Adrenal gland (tissue), 12 donors: ENCODE measurements around the gene MLLT3. TPM values are rescaled to one million over a fixed set of nuclear protein-coding genes. Genes with fewer than 3 reads are reported as not detected.

Experiments
- DNase-seq, 7 donors: peaks; one replicate each; pipeline ENCODE4 v3.0.0-alpha.2; 2019 to 2020
- H3K27ac ChIP-seq, 5 donors: fragments of 200-600 bp; sonication (generic) in 4 of 5; 1 replicate in 3 of 5; 2 replicates in 2 of 5; pipeline versions ENCODE4 v1.5.1 to v1.8.0; 2016 to 2020; ENCODE audit warnings: mild to moderate bottlenecking in 1 of 5
- H3K27me3 ChIP-seq: fragments of 200-600 bp; 2 replicates; pipeline ENCODE4 v1.8.0; 2021
- H3K36me3 ChIP-seq, 2 donors: fragments of 200-600 bp; replicated peaks in 1 of 2; 1 replicate in 1 of 2; 2 replicates in 1 of 2; pipeline versions ENCODE4 v1.5.1 to v1.8.0; 2018 to 2022
- H3K4me1 ChIP-seq, 2 donors: fragments of 200-600 bp; replicated peaks in 1 of 2; 1 replicate in 1 of 2; 2 replicates in 1 of 2; pipeline versions ENCODE4 v1.5.1 to v1.8.0; 2018 to 2021
- H3K4me3 ChIP-seq, 4 donors: fragments of 200-600 bp; sonication (generic) in 3 of 4; one replicate each; pipeline ENCODE4 v1.5.1; 2016 to 2018
- H3K9me3 ChIP-seq, 3 donors: fragments of 200-600 bp; sonication (generic) in 1 of 3; replicated peaks in 1 of 3; 1 replicate in 2 of 3; 2 replicates in 1 of 3; pipeline versions ENCODE4 v1.5.1 to v1.8.0; 2016 to 2021
- CTCF ChIP-seq, 6 experiments: fragments of 450-650 bp in 4 of 6; fragments of 200-600 bp in 2 of 6; sonication (generic) in 1 of 6; IDR thresholded peaks; 1 replicate in 5 of 6; 2 replicates in 1 of 6; pipeline versions ENCODE4 v1.5.1 to v1.8.0; 2016 to 2021; ENCODE audit warnings: antibody characterized with exemption in 6 of 6, mild to moderate bottlenecking in 2 of 6, moderate library complexity in 1 of 6
- POLR2A ChIP-seq, 2 donors: fragments of 450-650 bp; IDR thresholded peaks; one replicate each; pipeline ENCODE4 v1.6.1; 2017; ENCODE audit warnings: antibody characterized with exemption in 2 of 2, mild to moderate bottlenecking in 2 of 2, moderate library complexity in 1 of 2
- WGBS, 4 donors: extraction: QIAGEN DNeasy Blood & Tissue Kit in 2 of 4; methylation state at CpG; one replicate each; pipeline versions ENCODE4 v1.1.5 to v1.1.7; 2013 to 2017; 5-methylcytosine and 5-hydroxymethylcytosine counted together
- intact Hi-C, 2 donors: fragments of 100-400 bp; cut with DNase I; formaldehyde crosslinking; loops; one replicate each; pipeline versions ENCODE4 v1.14.1 to v1.15.0; 2022 to 2023
- polyA plus RNA-seq, 3 donors: library from polyadenylated mRNA; stranded (reverse); fragments of 200-250 nt in 2 of 3; fragments of 350-450 nt in 1 of 3; fragmentation: Illumina TruSeq in 1 of 3; extraction: RNeasy Lipid Tissue Mini Kit (QIAGEN cat#74804) in 1 of 3; gene quantifications; one replicate each; pipeline ENCODE4 v1.2.3, GENCODE V29; 2013 to 2014
- total RNA-seq, 9 donors: library from RNA; depleted of rRNA in 4 of 9; stranded (reverse); fragments of >200 nt in 4 of 9; fragments of 120-200 nt in 1 of 9; fragmentation: NEBNext Ultra II Directional in 1 of 9; extraction: Animal tissue kit (Norgen Biotek cat#: 25700) in 1 of 9; gene quantifications; one replicate each; pipeline versions ENCODE4 v1.1.0 to v1.2.4, GENCODE V29; 2013 to 2023
- donor health status: healthy with polysubstance abuse.
- donor health status: Bipolar disorder and iron deficiency.
- donor health status: DM: yes; HTN: yes; CAD: no.
- donor health status: DM: no; HTN: no; CAD: no.
- donor health status: DM: no; HTN: no; CAD: no.
- donor health status: DM: yes; HTN: yes; CAD: no.

MLLT3 gene
- total and polyA plus RNA-seq, 12 donors, result 11.0 to 37.7 (median 17.9) TPM

GRCh38 chr9:20569525-20569924 lies 52.8 kb downstream of the MLLT3 start:
- DNase-seq, result no peak
- H3K4me1 ChIP-seq, result peaks cover 4 to 11% of the 10 kb centered on the region in 2 donors
- intact Hi-C loops, result no loop called here

GRCh38 chr9:20568400-20568799 lies 53.9 kb downstream of the MLLT3 start:
- TF ChIP-seq POLR2A (IDR thresholded peaks at IDR 0.05), result no peak
- no peak for TF ChIP-seq CTCF (IDR thresholded peaks at IDR 0.05)
- intact Hi-C loops, result no loop called here
- DNase-seq, result no peak
- peaks cover 12 to 23% of the 10 kb centered on the region in 2 donors for H3K4me1 ChIP-seq
- H3K27ac ChIP-seq, result no peak overlapping the region
- H3K36me3 ChIP-seq, result no peaks in the 10 kb centered on the region
- no peak overlapping the region for H3K4me3 ChIP-seq
- no peaks in the 10 kb centered on the region for H3K27me3 ChIP-seq
- H3K9me3 ChIP-seq, result no peaks in the 10 kb centered on the region

More at GRCh38 chr9:20569525-20569924, 52.8 kb downstream of the MLLT3 start:
- Histone ChIP-seq H3K4me3 (no peak overlapping the region), H3K27me3 (no peaks in the 10 kb centered on the region), H3K27ac (no peak overlapping the region), H3K36me3 (no peaks in the 10 kb centered on the region), H3K9me3 (no peaks in the 10 kb centered on the region)
- no peak for TF ChIP-seq POLR2A (IDR thresholded peaks at IDR 0.05)
- no peak for TF ChIP-seq CTCF (IDR thresholded peaks at IDR 0.05)
- 49 to 59% (median 54%) methylated on average over 5 of the region's 5 CpGs for WGBS, 4 donors

- no peak overlapping the region for H3K27ac ChIP-seq
- no peaks in the 10 kb centered on the region for H3K27me3 ChIP-seq
- no peaks in the 10 kb centered on the region for H3K9me3 ChIP-seq
- TF ChIP-seq POLR2A (IDR thresholded peaks at IDR 0.05), result no peak
- no peak for TF ChIP-seq CTCF (IDR thresholded peaks at IDR 0.05)
- intact Hi-C loops, result no loop called here
- no peak overlapping the region for H3K4me3 ChIP-seq
- peaks cover 12 to 23% of the 10 kb centered on the region in 2 donors for H3K4me1 ChIP-seq
- WGBS, 4 donors, result 89 to 92% (median 92%) methylated on average over 4 of the region's 4 CpGs
- no peak for DNase-seq
- no peaks in the 10 kb centered on the region for H3K36me3 ChIP-seq
Observed at GRCh38 chr9:20566401-20566800, 55.9 kb downstream of the MLLT3 start.

- DNase-seq, result no peak
- intact Hi-C loops, result no loop called here
- Histone ChIP-seq H3K36me3 (no peaks in the 10 kb centered on the region), H3K4me3 (no peak overlapping the region), H3K9me3 (no peaks in the 10 kb centered on the region), H3K4me1 (peaks cover 8 to 13% of the 10 kb centered on the region in 2 donors), H3K27me3 (no peaks in the 10 kb centered on the region), H3K27ac (no peak overlapping the region)
- WGBS, 4 donors, result 90 to 93% (median 91%) methylated on average over 3 of the region's 3 CpGs
- TF ChIP-seq POLR2A (IDR thresholded peaks at IDR 0.05) (no peak), CTCF (IDR thresholded peaks at IDR 0.05) (no peak)
Observed at GRCh38 chr9:20564650-20565049, 57.6 kb downstream of the MLLT3 start.
